ENCODE measurements around the gene SEMA3F.
"Not testable (repeated sequence)": the region's sequence is repeated elsewhere in the genome, so short reads cannot be mapped to it uniquely, and the experiment has no call there.

SEMA3F gene

DNA sequence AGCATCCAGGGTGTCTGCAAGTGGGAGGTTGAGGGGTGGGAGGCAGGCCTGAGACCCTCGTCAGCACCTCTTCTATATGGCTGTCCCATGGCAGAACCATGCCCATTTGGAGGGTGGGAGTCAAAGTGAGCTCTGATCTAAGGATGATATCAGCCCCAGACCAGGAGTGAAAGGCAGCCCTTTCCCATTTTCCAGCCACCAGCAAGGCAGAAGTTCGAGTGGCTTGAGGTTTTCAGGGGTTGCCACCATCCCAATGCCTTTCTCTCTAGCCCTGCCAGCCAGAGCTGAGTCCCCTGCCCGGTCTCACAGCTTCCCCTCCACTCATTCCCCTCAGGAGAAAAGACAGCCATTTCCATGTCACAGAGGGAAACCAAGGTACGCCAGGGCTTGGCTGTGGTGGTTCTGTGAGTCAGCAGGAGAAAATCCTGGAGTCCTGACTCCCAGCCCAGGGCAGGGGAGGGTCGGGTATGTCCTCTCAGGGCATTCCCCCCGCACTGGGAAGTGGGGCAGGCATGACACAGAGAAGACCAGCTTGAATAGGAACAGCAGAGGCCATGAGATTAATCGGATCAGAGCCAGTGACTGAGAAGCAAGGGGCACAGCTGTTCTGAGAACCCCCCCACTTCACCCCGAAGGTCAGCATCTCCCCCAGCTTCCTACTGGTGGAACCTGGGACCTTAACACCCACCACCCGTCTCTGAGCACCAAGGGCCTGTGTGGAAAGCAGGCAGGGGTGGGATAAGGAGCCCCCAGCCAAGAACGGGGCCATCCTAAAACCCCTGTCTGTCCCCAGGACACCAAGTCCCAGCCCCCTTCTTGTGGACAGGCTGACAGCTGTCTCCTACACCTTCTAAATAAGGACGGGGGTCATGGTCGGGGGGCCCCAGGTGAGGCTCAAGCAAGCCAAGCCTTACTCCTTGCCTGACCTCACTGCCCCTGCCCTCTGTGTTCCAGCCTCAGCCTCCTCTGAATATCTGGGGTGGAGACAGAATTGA lies 49.0 kb downstream of the SEMA3F start:
- TF ChIP-seq POU2F2 (IDR thresholded peaks at IDR 0.05; ENCODE audit: low read depth, low read length) (no peak), PAX5 (IDR thresholded peaks at IDR 0.05; ENCODE audit: insufficient read depth, low read length, severe bottlenecking) (no peak), POLR2AphosphoS5 (IDR thresholded peaks at IDR 0.05; ENCODE audit: low read depth, low read length) (no peak), POLR2A (IDR thresholded peaks at IDR 0.05; ENCODE audit: low read depth, low read length) (no peak), TAF1 (IDR thresholded peaks at IDR 0.05; ENCODE audit: low read depth, low read length) (no peak), SPI1 (IDR thresholded peaks at IDR 0.05; ENCODE audit: low read depth, low read length) (no peak)
- DNase-seq (ENCODE audit: insufficient read length, low spot score) (no peak), FAIRE-seq (no peak)

DNA sequence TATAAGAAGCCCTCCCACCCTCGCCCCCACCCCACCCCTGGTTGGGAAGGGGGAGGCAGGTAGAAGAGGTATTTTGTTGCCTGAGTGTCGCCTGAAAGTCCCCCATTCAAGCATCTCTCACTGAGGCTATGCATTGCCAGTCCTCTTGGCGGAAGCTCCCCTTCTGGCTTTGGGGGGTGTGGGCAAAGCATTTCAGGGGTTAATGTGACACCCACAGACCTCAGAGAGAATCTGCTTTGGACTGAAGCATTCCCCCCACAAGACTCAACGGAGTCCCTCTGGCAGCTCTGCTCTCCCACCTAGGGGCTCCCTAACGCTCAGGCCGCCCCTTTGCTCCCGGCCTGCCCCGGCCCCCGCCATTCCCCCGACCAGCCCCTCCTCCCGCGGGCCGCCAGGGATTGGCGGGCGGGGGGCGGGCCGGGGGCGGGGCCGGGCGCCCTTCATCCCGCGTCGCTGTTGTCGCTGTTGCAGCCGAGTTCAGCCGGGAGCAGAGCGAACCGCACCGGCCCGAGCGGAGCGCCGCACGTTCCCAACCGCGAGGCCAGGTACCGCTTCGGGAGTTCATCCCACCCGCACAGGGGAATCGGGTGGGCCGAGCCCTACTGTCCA lies 49.8 kb downstream of the SEMA3F start, which contains the start of gene SLC38A3:
SLC38A3 (plus strand) TSS at position 468 of the 609 bp plus-strand sequence. CDS start 8,929 bp downstream, outside the sequence.
- no peak for DNase-seq (ENCODE audit: insufficient read length, low spot score)
- TF ChIP-seq POU2F2 (IDR thresholded peaks at IDR 0.05; ENCODE audit: low read depth, low read length): no peak
- no peak for TF ChIP-seq POLR2AphosphoS5 (IDR thresholded peaks at IDR 0.05; ENCODE audit: low read depth, low read length)
- no peak for TF ChIP-seq POLR2A (IDR thresholded peaks at IDR 0.05; ENCODE audit: low read depth, low read length)
- no peak for TF ChIP-seq TAF1 (IDR thresholded peaks at IDR 0.05; ENCODE audit: low read depth, low read length)
- no peak for TF ChIP-seq SPI1 (IDR thresholded peaks at IDR 0.05; ENCODE audit: low read depth, low read length)
- no peak for TF ChIP-seq PAX5 (IDR thresholded peaks at IDR 0.05; ENCODE audit: insufficient read depth, low read length, severe bottlenecking)
- FAIRE-seq: no peak

DNA sequence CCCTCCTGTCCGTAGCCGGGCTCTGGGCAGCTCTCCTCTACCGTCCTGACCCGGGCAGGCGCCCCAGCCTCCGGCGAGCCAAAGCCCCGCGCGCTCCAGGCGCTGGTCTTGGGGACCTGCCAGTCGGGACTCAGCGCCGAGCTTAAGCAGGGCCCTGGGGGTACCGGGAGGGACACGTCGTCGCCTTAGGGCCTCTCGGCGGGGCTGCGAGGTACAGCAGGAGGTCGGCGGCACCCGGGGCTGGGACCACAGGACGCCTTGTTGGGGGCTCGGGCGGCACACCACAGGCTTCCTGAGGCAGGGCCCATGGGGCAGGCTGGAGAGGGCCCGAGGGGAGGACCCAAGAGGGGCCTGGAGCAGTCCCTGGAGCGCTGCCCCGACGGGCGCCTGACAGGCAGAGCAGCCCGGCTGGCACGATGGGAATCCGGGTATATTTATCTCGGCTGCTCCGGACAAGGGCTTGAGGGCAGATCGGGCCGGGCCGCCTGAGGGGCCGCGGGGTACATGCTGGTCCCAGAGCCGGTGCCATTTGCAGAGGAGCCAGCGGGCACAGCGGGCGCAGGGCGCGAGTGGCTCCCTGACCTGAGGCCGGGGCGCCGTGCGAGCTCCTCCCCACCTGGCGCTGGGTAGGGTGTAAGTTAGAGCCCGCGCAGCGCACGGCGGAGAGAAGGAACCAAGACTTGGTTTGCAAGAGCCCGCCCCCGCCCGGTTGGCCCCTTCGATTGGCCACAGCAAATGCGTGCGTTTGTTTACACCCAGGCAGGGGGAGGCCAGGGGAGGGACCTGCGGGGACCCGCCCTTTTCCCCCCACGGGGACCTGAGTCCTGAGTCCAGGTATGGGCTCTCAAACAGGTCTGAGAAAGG lies 50.5 kb downstream of the SEMA3F start:
- FAIRE-seq (no peak), DNase-seq (ENCODE audit: insufficient read length, low spot score) (peak; percentile 53)
- no peak for TF ChIP-seq TAF1 (IDR thresholded peaks at IDR 0.05; ENCODE audit: low read depth, low read length)
- TF ChIP-seq SPI1 (IDR thresholded peaks at IDR 0.05; ENCODE audit: low read depth, low read length): no peak
- TF ChIP-seq POLR2AphosphoS5 (IDR thresholded peaks at IDR 0.05; ENCODE audit: low read depth, low read length): no peak
- TF ChIP-seq PAX5 (IDR thresholded peaks at IDR 0.05; ENCODE audit: insufficient read depth, low read length, severe bottlenecking): no peak
- TF ChIP-seq POU2F2 (IDR thresholded peaks at IDR 0.05; ENCODE audit: low read depth, low read length): no peak

DNA sequence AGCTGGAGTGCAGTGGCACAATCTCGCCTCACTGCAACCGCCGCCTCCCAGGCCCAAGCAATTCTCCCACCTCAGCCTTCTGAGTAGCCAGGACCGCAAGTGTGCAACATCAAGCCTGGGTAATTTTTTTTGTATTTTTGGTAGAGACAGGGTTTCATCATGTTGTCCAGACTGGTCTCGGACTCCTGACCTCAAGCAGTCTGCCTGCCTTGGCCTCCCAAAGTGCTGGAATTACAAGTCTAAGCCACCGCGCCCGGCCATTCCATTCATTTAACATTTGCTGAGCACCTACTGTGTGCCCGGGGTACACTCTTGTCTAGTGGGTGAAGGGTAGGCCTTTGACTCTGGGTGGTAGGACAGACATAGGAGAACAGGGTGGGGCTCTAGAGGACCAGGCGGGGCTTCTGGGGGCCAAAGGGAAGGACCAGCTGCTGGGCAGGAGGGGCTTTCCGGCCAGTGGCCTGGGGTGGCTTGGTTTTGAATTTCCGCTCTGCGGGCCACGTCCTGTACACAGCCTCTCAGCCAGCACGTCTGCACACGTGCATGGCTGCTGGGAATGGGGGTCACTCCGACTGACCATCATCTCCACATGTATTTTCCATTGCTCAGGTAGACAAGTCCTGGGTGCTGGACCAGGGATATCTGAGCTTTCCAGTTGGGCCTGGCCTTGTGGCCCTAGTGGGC lies 52.4 kb downstream of the SEMA3F start:
- FAIRE-seq (no peak), DNase-seq (ENCODE audit: insufficient read length, low spot score) (no peak)
- TF ChIP-seq SPI1 (IDR thresholded peaks at IDR 0.05; ENCODE audit: low read depth, low read length): no peak
- no peak for TF ChIP-seq PAX5 (IDR thresholded peaks at IDR 0.05; ENCODE audit: insufficient read depth, low read length, severe bottlenecking)
- TF ChIP-seq POLR2AphosphoS5 (IDR thresholded peaks at IDR 0.05; ENCODE audit: low read depth, low read length): no peak
- TF ChIP-seq TAF1 (IDR thresholded peaks at IDR 0.05; ENCODE audit: low read depth, low read length): no peak
- TF ChIP-seq POU2F2 (IDR thresholded peaks at IDR 0.05; ENCODE audit: low read depth, low read length): no peak
- TF ChIP-seq POLR2A (IDR thresholded peaks at IDR 0.05; ENCODE audit: low read depth, low read length): no peak

DNA sequence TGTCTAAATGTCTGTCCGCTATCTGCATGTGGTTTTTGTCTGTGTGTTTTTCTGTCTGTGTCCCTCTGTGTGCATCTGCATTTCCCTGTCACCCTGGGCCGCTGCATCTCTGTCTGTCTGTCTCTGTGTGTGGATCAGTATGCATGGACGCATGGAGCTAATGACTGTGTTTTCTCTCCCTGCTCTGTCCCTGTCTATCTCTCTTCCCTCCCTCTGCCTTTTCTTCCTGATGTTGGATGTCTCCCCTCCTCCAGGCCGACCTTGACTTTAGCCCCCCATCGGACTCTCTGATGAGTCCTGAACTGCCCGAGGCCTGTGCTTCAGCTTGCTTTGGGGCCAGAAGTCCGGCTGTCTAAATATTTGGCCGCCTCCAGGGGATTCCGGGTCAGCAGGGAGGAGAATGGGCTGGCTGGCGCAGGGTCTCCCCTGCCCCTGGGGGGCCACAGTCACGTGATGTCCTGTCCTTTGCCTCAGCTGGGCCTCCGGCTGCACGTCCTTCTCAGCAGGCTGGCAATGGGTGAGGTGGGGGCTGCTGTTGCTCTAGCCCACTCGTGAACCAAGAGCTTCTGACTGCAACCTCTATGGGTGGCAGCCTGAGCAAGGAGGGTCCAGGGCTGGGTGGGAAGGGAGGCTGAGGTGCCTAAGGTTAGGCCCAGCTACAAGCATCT lies 53.7 kb downstream of the SEMA3F start:
- no peak for FAIRE-seq
- TF ChIP-seq POLR2AphosphoS5 (IDR thresholded peaks at IDR 0.05; ENCODE audit: low read depth, low read length): no peak
- TF ChIP-seq TAF1 (IDR thresholded peaks at IDR 0.05; ENCODE audit: low read depth, low read length): no peak
- no peak for TF ChIP-seq PAX5 (IDR thresholded peaks at IDR 0.05; ENCODE audit: insufficient read depth, low read length, severe bottlenecking)
- TF ChIP-seq SPI1 (IDR thresholded peaks at IDR 0.05; ENCODE audit: low read depth, low read length): no peak
- DNase-seq (ENCODE audit: insufficient read length, low spot score): no peak

DNA sequence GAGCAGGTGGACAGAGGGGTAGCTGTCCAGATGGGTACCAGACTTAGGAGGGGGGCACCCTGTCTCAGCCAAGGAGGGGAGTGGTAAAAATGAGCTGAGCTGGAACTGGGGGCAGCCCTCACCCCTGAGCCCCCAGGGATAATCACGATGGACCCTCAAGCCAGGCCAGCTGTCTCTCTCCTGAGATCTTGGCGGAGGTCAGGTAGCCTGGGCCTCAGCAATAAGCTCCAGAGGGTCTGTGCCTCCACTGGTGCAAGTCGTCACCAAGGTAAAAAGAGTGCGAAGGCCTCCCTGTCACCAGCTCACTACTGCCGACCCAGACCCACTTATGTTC lies 55.0 kb downstream of the SEMA3F start:
- no peak for DNase-seq (ENCODE audit: insufficient read length, low spot score)

DNA sequence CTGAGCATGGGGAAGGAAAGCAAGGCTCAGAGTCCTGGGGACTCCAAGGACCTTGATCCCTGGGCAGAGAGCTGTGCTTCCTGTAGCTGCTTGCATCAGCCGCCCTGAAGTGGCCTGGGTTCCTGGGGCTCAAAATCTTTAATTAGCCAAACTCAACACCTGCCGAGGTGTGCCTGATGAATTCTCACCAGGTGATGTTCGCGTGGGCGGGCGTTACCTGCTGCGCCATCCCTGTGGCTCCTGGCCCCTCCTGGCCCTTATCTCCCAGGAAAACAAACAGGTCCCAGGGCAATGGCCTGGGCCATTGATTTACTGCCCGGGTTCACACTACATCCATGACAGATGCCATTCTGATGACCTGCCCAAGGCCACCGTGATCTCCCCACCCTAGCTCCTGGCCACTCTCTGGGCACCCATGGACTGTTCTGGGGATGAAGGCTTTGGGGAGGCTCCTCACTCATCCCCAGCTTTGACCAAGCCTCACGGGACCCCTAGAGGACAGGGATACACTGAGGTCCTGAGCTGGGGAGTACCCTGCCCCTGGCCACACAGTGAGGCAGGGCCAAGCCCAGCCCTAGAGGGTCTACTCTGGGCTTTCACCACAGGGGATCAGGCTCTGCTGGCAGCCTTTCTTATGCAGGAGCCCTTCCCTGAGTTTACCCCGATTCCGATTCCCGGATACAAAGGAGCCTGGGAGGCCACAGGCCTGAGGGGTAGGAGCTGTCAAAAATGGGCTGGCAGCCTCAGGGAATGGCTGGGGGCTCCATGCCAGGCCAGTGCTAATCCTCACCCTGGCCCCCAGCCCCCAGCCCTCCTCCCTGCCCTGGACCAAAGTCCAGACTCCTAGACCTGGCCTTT lies 55.6 kb downstream of the SEMA3F start:
- FAIRE-seq (no peak), DNase-seq (ENCODE audit: insufficient read length, low spot score) (no peak)
- no peak for TF ChIP-seq TAF1 (IDR thresholded peaks at IDR 0.05; ENCODE audit: low read depth, low read length)
- TF ChIP-seq POLR2A (IDR thresholded peaks at IDR 0.05; ENCODE audit: low read depth, low read length): no peak
- no peak for TF ChIP-seq SPI1 (IDR thresholded peaks at IDR 0.05; ENCODE audit: low read depth, low read length)
- TF ChIP-seq PAX5 (IDR thresholded peaks at IDR 0.05; ENCODE audit: insufficient read depth, low read length, severe bottlenecking): no peak
- no peak for TF ChIP-seq POLR2AphosphoS5 (IDR thresholded peaks at IDR 0.05; ENCODE audit: low read depth, low read length)
- no peak for TF ChIP-seq POU2F2 (IDR thresholded peaks at IDR 0.05; ENCODE audit: low read depth, low read length)

More for the DNA sequence above, 55.0 kb downstream of the SEMA3F start:
- no peak for FAIRE-seq
- TF ChIP-seq POLR2AphosphoS5 (IDR thresholded peaks at IDR 0.05; ENCODE audit: low read depth, low read length) (no peak), SPI1 (IDR thresholded peaks at IDR 0.05; ENCODE audit: low read depth, low read length) (no peak), PAX5 (IDR thresholded peaks at IDR 0.05; ENCODE audit: insufficient read depth, low read length, severe bottlenecking) (no peak), POU2F2 (IDR thresholded peaks at IDR 0.05; ENCODE audit: low read depth, low read length) (no peak), POLR2A (IDR thresholded peaks at IDR 0.05; ENCODE audit: low read depth, low read length) (no peak), TAF1 (IDR thresholded peaks at IDR 0.05; ENCODE audit: low read depth, low read length) (no peak)

DNA sequence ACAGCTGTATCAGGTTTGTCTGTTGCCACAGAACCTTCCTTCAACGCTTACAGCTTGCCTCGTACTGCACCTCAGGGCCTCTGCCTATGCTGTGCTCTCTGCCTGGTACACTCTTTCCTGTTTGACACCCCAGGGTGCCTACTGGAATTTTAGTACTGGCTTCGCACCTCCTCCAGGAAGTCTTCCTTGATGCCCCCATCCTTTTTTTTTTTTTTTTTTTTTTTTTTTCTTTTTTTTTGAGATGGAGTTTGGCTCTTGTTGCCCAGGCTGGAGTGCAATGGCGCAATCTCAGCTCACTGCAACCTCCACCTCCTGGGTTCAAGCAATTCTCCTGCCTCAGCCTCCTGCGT lies 56.2 kb downstream of the SEMA3F start:
- not testable (repeated sequence) for DNase-seq (ENCODE audit: insufficient read length, low spot score); FAIRE-seq

Measured in GM12891 (cell line).